IgD-negative memory B cell (primary cell): ENCODE data around the gene TYW1. TPM values are rescaled to one million over a fixed set of nuclear protein-coding genes. Genes with fewer than 3 reads are reported as not detected.
A peak's percentile ranks its signal among the peaks of the same experiment; 100 is the strongest.
"Not testable (repeated sequence)": the region's sequence is repeated elsewhere in the genome, so short reads cannot be mapped to it uniquely, and the experiment has no call there.

Experiments
- H3K27ac Mint-ChIP-seq, 3 donors: one replicate each; pipeline ENCODE4 v1.8.0; 2020 to 2022; ENCODE audit warnings: mild to moderate bottlenecking in 3 of 3, mixed read lengths in 3 of 3, moderate library complexity in 1 of 3
- H3K27me3 Mint-ChIP-seq: one replicate; pipeline ENCODE4 v1.8.0; 2021; ENCODE audit warnings: mixed read lengths
- H3K36me3 Mint-ChIP-seq: one replicate; pipeline ENCODE4 v1.8.0; 2020; ENCODE audit warnings: mild to moderate bottlenecking, mixed read lengths
- H3K4me1 Mint-ChIP-seq, 3 donors: one replicate each; pipeline ENCODE4 v1.8.0; 2020 to 2022; ENCODE audit warnings: mixed read lengths in 3 of 3, mild to moderate bottlenecking in 1 of 3
- H3K4me3 Mint-ChIP-seq, 4 donors: one replicate each; pipeline ENCODE4 v1.8.0; 2020 to 2022; ENCODE audit warnings: mild to moderate bottlenecking in 4 of 4, mixed read lengths in 4 of 4, moderate library complexity in 3 of 4
- H3K9me3 Mint-ChIP-seq, 3 donors: one replicate each; pipeline ENCODE4 v1.8.0; 2020 to 2021; ENCODE audit warnings: mixed read lengths in 3 of 3, mild to moderate bottlenecking in 1 of 3
- polyA plus RNA-seq: library from polyadenylated mRNA; unstranded; fragments of 300-500 nt; fragmentation: Illumina TruSeq; gene quantifications from one replicate; pipeline ENCODE4 v1.2.3, GENCODE V29; 2021

The TYW1 gene
- polyA plus RNA-seq, 1 donor from 2014 or later, result 21.2 TPM

DNA sequence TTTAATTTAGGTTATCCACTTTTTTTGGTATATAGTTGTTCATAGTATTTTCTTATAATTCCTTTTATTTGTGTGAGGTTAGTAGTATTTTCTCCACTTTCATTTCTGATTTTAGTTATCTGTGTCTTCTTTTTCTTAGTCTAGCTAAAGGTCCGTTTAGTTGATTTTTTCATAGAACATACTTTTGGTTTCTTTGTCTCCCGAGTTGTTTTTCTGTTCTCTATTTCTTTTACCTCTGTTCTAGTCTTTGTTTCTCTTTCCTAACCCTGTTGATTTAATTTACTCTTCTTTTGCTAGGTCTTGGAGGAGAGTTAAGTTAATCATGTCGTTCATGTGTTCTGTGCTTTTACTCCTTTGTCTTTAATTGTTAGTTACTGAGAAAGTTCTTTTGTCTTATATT is 174.5 kb downstream of the TYW1 start:
- not testable (repeated sequence) for H3K27me3 Mint-ChIP-seq, H3K4me1 Mint-ChIP-seq, H3K36me3 Mint-ChIP-seq, H3K9me3 Mint-ChIP-seq
- peak overlapping the region in 2 of 3 donors; percentile 2 to 13 for H3K27ac Mint-ChIP-seq
- peak overlapping the region in 2 of 4 donors; percentile 1 to 5 for H3K4me3 Mint-ChIP-seq

GRCh38 chr7:67176730-67177129 is 180.1 kb downstream of the TYW1 start:
- not testable (repeated sequence) for H3K36me3 Mint-ChIP-seq, H3K27ac Mint-ChIP-seq, H3K4me1 Mint-ChIP-seq, H3K4me3 Mint-ChIP-seq, H3K9me3 Mint-ChIP-seq, H3K27me3 Mint-ChIP-seq

GRCh38 chr7:67178915-67179688 is 182.5 kb downstream of the TYW1 start:
- not testable (repeated sequence) for H3K36me3 Mint-ChIP-seq, H3K27ac Mint-ChIP-seq, H3K27me3 Mint-ChIP-seq, H3K4me1 Mint-ChIP-seq, H3K4me3 Mint-ChIP-seq, H3K9me3 Mint-ChIP-seq

GRCh38 chr7:67182956-67183750 is 186.5 kb downstream of the TYW1 start:
- H3K4me1 Mint-ChIP-seq, H3K4me3 Mint-ChIP-seq, H3K27ac Mint-ChIP-seq, H3K27me3 Mint-ChIP-seq, H3K9me3 Mint-ChIP-seq, H3K36me3 Mint-ChIP-seq: not testable (repeated sequence)

DNA sequence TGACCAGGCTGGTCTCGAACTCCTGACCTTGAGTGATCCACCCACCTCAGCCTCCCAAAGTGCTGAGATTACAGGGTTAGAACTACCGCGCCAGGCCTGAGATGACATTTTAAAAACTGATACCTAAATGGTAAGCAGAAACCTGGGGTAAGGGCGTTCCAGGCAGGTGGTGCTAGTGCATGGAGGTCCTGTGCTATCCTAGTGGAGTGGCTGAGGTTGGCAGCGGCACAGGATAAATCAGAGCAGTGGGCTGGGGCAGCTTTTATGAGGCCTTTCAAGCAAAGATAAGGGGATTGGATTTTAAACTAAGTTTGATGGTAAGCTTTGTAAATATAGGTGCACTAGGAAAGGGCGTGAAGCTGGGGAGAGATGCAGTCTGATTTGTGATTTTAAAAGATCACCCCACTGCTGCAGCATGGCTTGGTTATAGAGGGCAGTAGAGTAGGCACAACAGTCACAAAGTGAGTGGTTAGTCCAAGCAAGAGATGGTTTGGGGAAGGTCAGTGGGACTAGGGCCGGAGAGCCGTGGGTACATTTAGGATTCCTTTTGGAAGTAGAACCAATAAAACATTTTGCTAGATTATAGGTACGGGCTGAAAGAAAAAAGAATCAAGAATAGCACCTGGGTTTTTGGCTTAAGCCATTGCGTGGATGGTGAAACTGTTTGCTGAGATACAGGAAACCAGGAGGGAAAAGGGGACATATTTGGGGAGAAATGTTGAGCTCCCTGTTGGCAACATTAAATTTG is 188.5 kb downstream of the TYW1 start:
- not testable (repeated sequence) for H3K9me3 Mint-ChIP-seq, H3K27me3 Mint-ChIP-seq, H3K4me3 Mint-ChIP-seq, H3K36me3 Mint-ChIP-seq, H3K4me1 Mint-ChIP-seq
- H3K27ac Mint-ChIP-seq, result peak overlapping the region in 1 of 3 donors; percentile 63

DNA sequence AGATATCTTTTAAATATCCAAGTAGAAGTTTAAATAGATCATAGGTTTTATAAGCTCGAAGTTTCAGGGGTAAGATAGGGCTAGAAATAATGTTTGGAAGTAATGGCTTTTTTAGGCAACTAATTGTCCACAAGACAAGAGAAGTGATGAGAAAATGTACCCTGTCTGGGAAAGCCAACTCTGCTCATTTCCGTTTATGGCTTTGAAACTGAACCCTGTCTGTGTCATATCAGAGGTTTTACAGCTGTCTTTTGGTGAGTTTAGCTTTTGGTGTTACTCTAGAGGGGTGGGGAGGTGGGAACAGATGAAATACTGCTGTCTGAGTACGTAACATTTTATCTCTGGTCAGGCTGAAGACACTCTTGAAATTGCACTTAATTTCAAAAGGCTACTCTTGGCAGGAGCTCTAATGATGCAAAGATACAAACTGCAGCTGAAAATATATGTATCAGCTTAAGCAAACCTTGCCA is 189.1 kb downstream of the TYW1 start:
- not testable (repeated sequence) for H3K27ac Mint-ChIP-seq, H3K4me1 Mint-ChIP-seq, H3K36me3 Mint-ChIP-seq

DNA sequence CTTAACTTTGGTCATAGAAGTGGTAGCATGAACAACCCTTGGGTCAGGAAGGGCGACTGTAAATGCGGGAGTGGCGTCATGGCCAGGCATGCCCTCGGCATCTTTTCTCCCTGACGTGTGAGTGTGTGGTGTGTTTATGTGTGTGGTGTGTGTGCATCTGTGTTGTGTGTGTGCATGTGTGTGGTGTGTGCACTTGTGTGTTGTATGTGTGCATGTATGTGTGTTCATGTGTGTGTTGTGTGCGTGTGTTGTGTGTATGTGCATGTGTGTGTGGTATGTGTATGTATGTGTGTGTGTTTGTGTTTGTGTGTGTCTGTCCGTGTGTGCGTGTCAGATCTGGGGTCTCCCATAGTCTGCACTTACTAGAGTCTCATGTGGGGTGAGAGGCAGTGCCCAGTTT is 192.5 kb downstream of the TYW1 start:
- not testable (repeated sequence) for H3K4me3 Mint-ChIP-seq, H3K9me3 Mint-ChIP-seq, H3K4me1 Mint-ChIP-seq, H3K36me3 Mint-ChIP-seq, H3K27ac Mint-ChIP-seq, H3K27me3 Mint-ChIP-seq

More for the DNA sequence above, 189.1 kb downstream of the TYW1 start:
- not testable (repeated sequence) for H3K4me3 Mint-ChIP-seq, H3K27me3 Mint-ChIP-seq, H3K9me3 Mint-ChIP-seq

DNA sequence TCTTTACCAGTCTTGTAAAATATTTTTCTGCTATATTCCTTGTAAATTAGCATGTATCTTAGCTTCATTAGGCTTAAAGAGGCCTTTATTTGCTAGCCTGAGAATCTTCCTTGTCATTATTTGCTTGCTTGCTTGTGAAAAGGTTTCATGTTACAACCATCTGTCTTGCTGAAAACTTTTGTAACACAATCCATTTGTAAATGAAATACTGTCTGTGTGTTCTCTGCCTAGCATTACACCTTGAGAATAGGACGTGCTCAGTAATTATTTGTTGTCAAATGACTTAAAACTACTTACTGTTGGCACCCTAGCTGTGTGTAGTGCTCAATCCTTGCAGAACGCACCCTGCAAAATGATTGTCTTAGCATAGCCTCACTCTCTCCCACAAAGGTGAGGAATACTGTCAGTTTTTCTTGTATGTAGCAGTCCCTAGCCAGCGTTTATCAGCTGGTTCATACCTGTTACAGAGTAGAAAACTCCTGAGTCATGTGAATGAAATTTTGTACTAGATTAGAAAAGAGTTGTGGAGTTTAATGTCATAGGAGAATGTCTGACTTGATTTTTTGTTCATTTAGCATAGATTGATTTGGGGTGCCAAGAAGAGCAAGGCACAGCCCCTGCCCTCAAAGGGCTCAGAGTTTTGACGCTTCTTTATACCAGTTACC is 193.3 kb downstream of the TYW1 start:
- H3K4me1 Mint-ChIP-seq, H3K27me3 Mint-ChIP-seq, H3K9me3 Mint-ChIP-seq, H3K36me3 Mint-ChIP-seq, H3K4me3 Mint-ChIP-seq, H3K27ac Mint-ChIP-seq: not testable (repeated sequence)

DNA sequence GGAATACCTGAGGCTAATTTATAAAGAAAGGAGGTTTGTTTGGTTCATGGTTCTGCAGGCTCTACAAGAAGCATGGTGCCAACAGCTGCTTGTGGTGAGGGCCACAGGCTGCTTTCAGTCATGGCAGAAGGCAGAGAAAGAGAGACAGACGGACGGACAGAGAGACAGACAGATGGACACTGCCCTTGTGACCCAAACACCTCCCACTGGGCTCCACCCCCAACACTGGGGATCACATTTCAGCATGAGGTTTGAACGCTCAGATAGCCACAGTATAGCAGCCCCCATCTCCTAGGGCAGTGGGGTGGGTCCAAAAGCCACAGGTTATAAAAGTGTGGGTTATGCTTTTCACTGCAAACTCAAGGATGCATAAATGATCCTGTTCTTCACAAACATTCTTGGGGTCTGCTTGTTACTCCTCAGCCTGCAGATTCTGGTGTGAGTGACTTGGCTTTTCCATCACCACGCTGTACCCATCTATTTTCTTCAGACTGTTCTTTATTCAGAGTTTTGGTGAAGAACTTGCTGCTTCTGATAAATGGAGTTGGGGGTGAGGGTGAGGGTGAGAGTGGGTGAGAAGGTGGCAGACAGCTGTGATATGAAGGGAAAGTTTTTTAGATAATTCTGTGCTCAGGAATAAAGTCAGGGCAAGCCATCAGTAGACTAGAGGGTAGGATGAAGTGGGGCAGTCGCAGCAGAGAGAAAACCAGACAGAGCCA is 194.5 kb downstream of the TYW1 start:
- not testable (repeated sequence) for H3K27me3 Mint-ChIP-seq, H3K9me3 Mint-ChIP-seq, H3K27ac Mint-ChIP-seq, H3K4me3 Mint-ChIP-seq, H3K4me1 Mint-ChIP-seq
- peaks cover 13% of the 10 kb centered on the region for H3K36me3 Mint-ChIP-seq

GRCh38 chr7:67192123-67192702 is 195.6 kb downstream of the TYW1 start:
- H3K4me3 Mint-ChIP-seq, H3K9me3 Mint-ChIP-seq, H3K4me1 Mint-ChIP-seq, H3K27me3 Mint-ChIP-seq: not testable (repeated sequence)
- peaks cover 16% of the 10 kb centered on the region for H3K36me3 Mint-ChIP-seq
- peak overlapping the region in 1 of 3 donors; percentile 53 for H3K27ac Mint-ChIP-seq

- not testable (repeated sequence) for H3K27me3 Mint-ChIP-seq, H3K9me3 Mint-ChIP-seq, H3K4me1 Mint-ChIP-seq
- H3K4me3 Mint-ChIP-seq, result peak overlapping the region in 1 of 4 donors; percentile 77
- H3K36me3 Mint-ChIP-seq, result peaks cover 16% of the 10 kb centered on the region
- H3K27ac Mint-ChIP-seq, result peak overlapping the region in 1 of 3 donors; percentile 53
Measured at GRCh38 chr7:67192889-67193613, 196.4 kb downstream of the TYW1 start.

DNA sequence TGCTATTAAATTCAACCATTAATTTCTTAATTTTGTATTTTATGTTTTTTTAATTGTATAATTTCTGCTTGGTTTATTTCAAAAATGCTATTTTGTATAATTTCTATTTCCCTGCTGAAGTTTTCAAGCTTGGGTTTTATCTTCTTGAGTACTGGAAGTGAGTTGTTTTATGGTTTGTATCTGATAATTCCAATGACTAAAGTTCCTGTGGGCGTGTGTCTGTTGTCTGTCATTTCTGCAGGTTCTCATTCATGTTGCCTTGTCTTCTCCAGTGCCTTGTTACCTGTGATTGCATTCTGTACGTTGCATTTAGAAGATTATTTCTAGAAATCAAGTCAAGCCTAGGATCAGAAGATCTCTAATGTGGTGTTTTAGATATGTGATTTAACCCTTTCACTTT is 199.5 kb downstream of the TYW1 start:
- not testable (repeated sequence) for H3K4me1 Mint-ChIP-seq, H3K27me3 Mint-ChIP-seq, H3K4me3 Mint-ChIP-seq, H3K27ac Mint-ChIP-seq, H3K9me3 Mint-ChIP-seq
- H3K36me3 Mint-ChIP-seq, result peaks cover 16% of the 10 kb centered on the region

GRCh38 chr7:67198865-67199526 is 202.4 kb downstream of the TYW1 start:
- H3K9me3 Mint-ChIP-seq, H3K4me1 Mint-ChIP-seq, H3K27me3 Mint-ChIP-seq, H3K4me3 Mint-ChIP-seq, H3K27ac Mint-ChIP-seq: not testable (repeated sequence)
- peaks cover 11% of the 10 kb centered on the region for H3K36me3 Mint-ChIP-seq
